Ovary (tissue), 9 donors: ENCODE measurements around the gene SH3RF3. TPM values are rescaled to one million over a fixed set of nuclear protein-coding genes. Genes with fewer than 3 reads are reported as not detected.

Experiments
- DNase-seq, 5 donors: peaks; one replicate each; pipeline ENCODE4 v3.0.0-alpha.2; 2019 to 2020
- H3K27ac ChIP-seq, 2 donors: fragments of 200-600 bp; one replicate each; pipeline versions ENCODE4 v1.5.1 to v1.8.0; 2019 to 2022
- H3K27me3 ChIP-seq: fragments of 200-600 bp; one replicate; pipeline ENCODE4 v1.8.0; 2022
- H3K36me3 ChIP-seq: fragments of 200-600 bp; sonication (generic); one replicate; pipeline ENCODE4 v1.5.1; 2019
- H3K4me1 ChIP-seq: one replicate; pipeline ENCODE4 v1.8.1; 2013; ENCODE audit warnings: mild to moderate bottlenecking, moderate library complexity; ENCODE audit not compliant: insufficient read depth
- H3K4me3 ChIP-seq: fragments of 200-600 bp; sonication (generic); one replicate; pipeline ENCODE4 v1.5.1; 2017
- H3K9me3 ChIP-seq, 2 donors: fragments of 200-600 bp in 1 of 2; sonication (generic) in 1 of 2; one replicate each; pipeline versions ENCODE4 v1.5.1 to v1.8.1; 2013 to 2019; ENCODE audit warnings: mild to moderate bottlenecking in 1 of 2, moderate library complexity in 1 of 2
- EP300 ChIP-seq: sonication (generic); formaldehyde crosslinking; IDR thresholded peaks from one replicate; pipeline ENCODE4 v1.6.1; 2017; ENCODE audit warnings: antibody characterized with exemption
- POLR2A ChIP-seq: fragments of 450-650 bp; IDR thresholded peaks from one replicate; pipeline ENCODE4 v1.6.1; 2017; ENCODE audit warnings: antibody characterized with exemption, mild to moderate bottlenecking, moderate library complexity
- WGBS, 3 donors: extraction: QIAGEN DNeasy Blood & Tissue Kit in 1 of 3; methylation state at CpG; one replicate each; pipeline versions ENCODE4 v1.1.5 to v1.1.7; 2013 to 2017; 5-methylcytosine and 5-hydroxymethylcytosine counted together
- intact Hi-C, 4 donors: fragments of 100-400 bp; cut with DNase I; formaldehyde crosslinking; loops; one replicate each; pipeline versions ENCODE4 v1.11.0 to v1.15.1; 2022 to 2023
- polyA plus RNA-seq, 2 donors: library from polyadenylated mRNA; stranded (reverse); fragments of 200-250 nt in 1 of 2; fragments of 350-450 nt in 1 of 2; fragmentation: Illumina TruSeq in 1 of 2; extraction: RNeasy Lipid Tissue Mini Kit (QIAGEN cat#74804) in 1 of 2; gene quantifications; one replicate each; pipeline ENCODE4 v1.2.3, GENCODE V29; 2013 to 2014
- total RNA-seq, 7 donors: library from RNA; depleted of rRNA in 2 of 7; stranded (reverse); fragments of >200 nt in 2 of 7; fragmentation: NEBNext Ultra II Directional in 3 of 7; extraction: Animal tissue kit (Norgen Biotek cat#: 25700) in 3 of 7; gene quantifications; one replicate each; pipeline versions ENCODE4 v1.1.0 to v1.2.4, GENCODE V29; 2016 to 2023
- TF ChIP-seq, protein P1 (sequence below), 3 donors: fragments of 450-650 bp in 2 of 3; fragments of 200-600 bp in 1 of 3; IDR thresholded peaks; one replicate each; pipeline versions ENCODE4 v1.5.1 to v1.8.0; 2016 to 2022; ENCODE audit warnings: antibody characterized with exemption in 3 of 3, mild to moderate bottlenecking in 1 of 3
- donor health status: DM: no; HTN: no; CAD: no; lungs with moderate emphysema.
- donor health status: DM: no; HTN: no; CAD: no.
- donor health status: Bipolar disorder and iron deficiency.
- donor health status: DM: yes; HTN: yes; CAD: no.
- donor health status: DM: no; HTN: no; CAD: no.
- donor health status: DM: yes; HTN: yes; CAD: no.

Gene SH3RF3
- total and polyA plus RNA-seq, 9 donors: 2.7 to 10.1 (median 4.5) TPM

DNA sequence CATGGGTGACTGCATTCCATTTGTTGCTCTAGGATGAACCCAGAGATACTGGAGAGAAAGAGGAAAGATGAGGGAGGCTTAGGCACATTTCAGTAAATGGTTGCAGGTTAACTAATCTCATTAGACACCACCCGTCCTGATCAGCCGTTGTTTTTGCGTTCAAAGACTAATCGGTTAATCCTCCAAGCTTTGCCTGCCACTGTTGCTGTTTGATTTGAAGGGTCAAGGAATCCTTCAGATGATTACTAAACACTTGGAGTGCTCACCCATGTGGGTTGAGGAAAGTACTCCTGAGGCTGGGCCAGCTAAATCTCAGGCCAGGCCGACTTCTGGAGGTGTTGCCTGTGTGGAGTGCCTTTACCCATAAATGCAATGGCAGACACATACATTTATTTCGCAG lies 8.6 kb downstream of the SH3RF3 start:
- Histone ChIP-seq H3K9me3 (no peaks in the 10 kb centered on the region), H3K27ac (no peak overlapping the region), H3K4me1 (peaks cover 2% of the 10 kb centered on the region), H3K4me3 (no peak overlapping the region), H3K27me3 (no peaks in the 10 kb centered on the region), H3K36me3 (no peaks in the 10 kb centered on the region)
- DNase-seq: no peak
- 78 to 90% (median 79%) methylated on average over 6 of the region's 6 CpGs for WGBS, 3 donors
- intact Hi-C loops: loop anchor here in 1 of 4 donors (10.0 kb wide), 1 partner anchor 187 kb away; no protein-coding TSS in a partner anchor
- TF ChIP-seq POLR2A (no peak), EP300 (no peak)
- TF ChIP-seq, protein P1, sequence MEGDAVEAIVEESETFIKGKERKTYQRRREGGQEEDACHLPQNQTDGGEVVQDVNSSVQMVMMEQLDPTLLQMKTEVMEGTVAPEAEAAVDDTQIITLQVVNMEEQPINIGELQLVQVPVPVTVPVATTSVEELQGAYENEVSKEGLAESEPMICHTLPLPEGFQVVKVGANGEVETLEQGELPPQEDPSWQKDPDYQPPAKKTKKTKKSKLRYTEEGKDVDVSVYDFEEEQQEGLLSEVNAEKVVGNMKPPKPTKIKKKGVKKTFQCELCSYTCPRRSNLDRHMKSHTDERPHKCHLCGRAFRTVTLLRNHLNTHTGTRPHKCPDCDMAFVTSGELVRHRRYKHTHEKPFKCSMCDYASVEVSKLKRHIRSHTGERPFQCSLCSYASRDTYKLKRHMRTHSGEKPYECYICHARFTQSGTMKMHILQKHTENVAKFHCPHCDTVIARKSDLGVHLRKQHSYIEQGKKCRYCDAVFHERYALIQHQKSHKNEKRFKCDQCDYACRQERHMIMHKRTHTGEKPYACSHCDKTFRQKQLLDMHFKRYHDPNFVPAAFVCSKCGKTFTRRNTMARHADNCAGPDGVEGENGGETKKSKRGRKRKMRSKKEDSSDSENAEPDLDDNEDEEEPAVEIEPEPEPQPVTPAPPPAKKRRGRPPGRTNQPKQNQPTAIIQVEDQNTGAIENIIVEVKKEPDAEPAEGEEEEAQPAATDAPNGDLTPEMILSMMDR (IDR thresholded peaks at IDR 0.05): no peak

DNA sequence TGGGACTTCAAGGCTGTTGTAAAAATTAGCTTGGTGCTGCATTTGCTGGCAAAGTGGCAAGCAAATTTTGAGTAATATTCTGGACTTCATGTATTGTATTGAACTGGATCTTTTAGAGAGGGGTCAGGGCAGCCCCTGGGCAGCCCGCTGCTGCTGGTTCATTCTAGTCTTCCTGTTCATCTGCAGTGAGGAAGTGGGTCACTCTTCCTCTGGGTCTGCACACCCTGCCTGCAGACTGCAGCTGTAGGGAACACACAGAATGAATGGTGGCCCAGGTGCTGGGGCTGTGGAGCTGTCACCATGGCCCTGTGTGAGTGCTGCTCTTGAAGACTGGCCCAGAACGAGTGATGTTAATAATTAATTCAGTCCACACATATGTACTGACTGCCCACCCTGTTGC lies 9.4 kb downstream of the SH3RF3 start:
- H3K36me3 ChIP-seq: no peaks in the 10 kb centered on the region
- no peak overlapping the region for H3K27ac ChIP-seq
- DNase-seq: no peak
- no peaks in the 10 kb centered on the region for H3K9me3 ChIP-seq
- TF ChIP-seq EP300 (no peak), POLR2A (no peak)
- TF ChIP-seq, protein P1 (IDR thresholded peaks at IDR 0.05): no peak
- intact Hi-C loops: loop anchor here in 1 of 4 donors (10.0 kb wide), 1 partner anchor 186 kb away; no protein-coding TSS in a partner anchor
- no peaks in the 10 kb centered on the region for H3K27me3 ChIP-seq
- peaks cover 2% of the 10 kb centered on the region for H3K4me1 ChIP-seq
- H3K4me3 ChIP-seq: no peak overlapping the region
- WGBS, 3 donors: 84 to 95% (median 91%) methylated on average over 2 of the region's 2 CpGs

DNA sequence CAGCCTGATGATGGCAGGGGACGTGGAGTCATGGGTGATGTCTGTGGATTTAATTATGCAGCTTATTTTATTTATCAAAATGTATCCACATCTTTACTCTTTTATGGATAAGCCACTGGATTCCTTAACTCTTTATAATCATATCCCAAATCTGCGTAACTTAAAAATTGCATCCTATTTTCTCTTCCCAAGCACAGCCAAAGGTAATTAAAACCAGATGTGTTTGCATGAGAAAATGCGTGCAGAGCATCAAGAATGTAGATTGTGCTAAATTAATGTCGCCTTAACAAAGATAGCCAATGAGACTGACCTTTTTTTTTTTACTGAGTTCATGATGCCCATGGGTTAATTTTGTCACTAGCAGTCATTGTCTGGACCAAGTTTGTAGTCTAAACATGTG lies 10.0 kb downstream of the SH3RF3 start:
- 87 to 94% (median 94%) methylated on average over 4 of the region's 4 CpGs for WGBS, 3 donors
- intact Hi-C loops: loop anchor here in 1 of 4 donors (10.0 kb wide), 1 partner anchor 186 kb away; no protein-coding TSS in a partner anchor
- Histone ChIP-seq H3K9me3 (no peaks in the 10 kb centered on the region), H3K27ac (no peak overlapping the region), H3K36me3 (no peaks in the 10 kb centered on the region), H3K4me3 (no peak overlapping the region), H3K4me1 (peaks cover 2% of the 10 kb centered on the region), H3K27me3 (no peaks in the 10 kb centered on the region)
- TF ChIP-seq EP300 (no peak), POLR2A (no peak)
- TF ChIP-seq, protein P1 (IDR thresholded peaks at IDR 0.05): no peak
- no peak for DNase-seq

DNA sequence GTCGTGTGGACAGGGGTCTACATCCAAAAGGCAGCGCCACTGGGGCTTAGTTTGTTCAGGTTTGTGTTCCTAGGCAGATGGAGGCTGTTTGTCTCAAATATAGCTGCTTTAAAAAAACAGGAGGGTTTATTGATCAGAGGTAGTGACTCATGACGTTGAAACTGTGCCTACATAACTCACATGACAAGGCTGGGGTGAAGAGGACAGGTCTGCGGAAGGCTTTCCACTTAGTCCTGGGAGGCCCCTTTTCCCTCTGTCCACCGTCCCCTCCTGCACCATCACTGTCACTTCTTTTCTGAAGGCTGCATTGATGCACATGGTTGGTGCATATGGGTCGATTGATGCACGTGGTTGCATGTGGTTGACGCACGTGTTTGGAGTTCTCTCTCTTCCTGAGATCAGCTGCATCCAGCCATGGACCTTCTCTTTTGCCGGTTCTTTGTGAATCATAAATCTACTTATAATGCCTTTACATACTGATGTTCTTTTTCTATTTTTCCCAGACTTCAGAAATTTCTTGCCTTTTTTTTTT lies 10.9 kb downstream of the SH3RF3 start:
- intact Hi-C loops: loop anchor here in 1 of 4 donors (10.0 kb wide), 1 partner anchor 185 kb away; no protein-coding TSS in a partner anchor
- WGBS, 3 donors: 91 to 95% (median 91%) methylated on average over 10 of the region's 10 CpGs
- no peak overlapping the region for H3K27ac ChIP-seq
- no peaks in the 10 kb centered on the region for H3K9me3 ChIP-seq
- no peak overlapping the region for H3K4me3 ChIP-seq
- TF ChIP-seq, protein P1 (IDR thresholded peaks at IDR 0.05): no peak
- TF ChIP-seq POLR2A (no peak), EP300 (no peak)
- peaks cover 2% of the 10 kb centered on the region for H3K4me1 ChIP-seq
- H3K36me3 ChIP-seq: no peaks in the 10 kb centered on the region
- H3K27me3 ChIP-seq: no peaks in the 10 kb centered on the region
- DNase-seq: no peak
